Calu3 (cell line): ENCODE data around the gene COL26A1. TPM values are rescaled to one million over a fixed set of nuclear protein-coding genes. Genes with fewer than 3 reads are reported as not detected.

Source experiments
- BruUV-seq: library from RNA; stranded (reverse); fragments of 400-500 nt; replicated peaks from 2 replicates; lab custom pipeline; 2021; lab: Mats Ljungman, UMichigan
- CTCF ChIA-PET: fragments of 300-600 bp; sonication (Branson Sonifier 250); formaldehyde crosslinking; loops from one replicate; lab custom pipeline; 2022; ENCODE audit warnings: antibody characterized with exemption; lab: Charles Lee
- DNase-seq: peaks from one replicate; pipeline ENCODE4 v3.0.0; 2022
- H3K27ac Mint-ChIP-seq: one replicate; pipeline ENCODE4 v1.8.0; 2022; ENCODE audit warnings: mixed read lengths; ENCODE audit not compliant: unreplicated experiment
- H3K27me3 Mint-ChIP-seq: one replicate; pipeline ENCODE4 v1.8.0; 2022; ENCODE audit warnings: mixed read lengths; ENCODE audit not compliant: unreplicated experiment
- H3K36me3 Mint-ChIP-seq: one replicate; pipeline ENCODE4 v1.8.0; 2022; ENCODE audit warnings: mild to moderate bottlenecking, moderate library complexity, mixed read lengths; ENCODE audit not compliant: insufficient read depth, unreplicated experiment
- H3K4me1 Mint-ChIP-seq: one replicate; pipeline ENCODE4 v1.8.0; 2022; ENCODE audit warnings: mild to moderate bottlenecking, low read depth, mixed read lengths; ENCODE audit not compliant: unreplicated experiment
- H3K4me3 Mint-ChIP-seq: one replicate; pipeline ENCODE4 v1.8.0; 2022; ENCODE audit warnings: mild to moderate bottlenecking, low read depth, moderate library complexity, mixed read lengths; ENCODE audit not compliant: unreplicated experiment
- H3K9me3 Mint-ChIP-seq: one replicate; pipeline ENCODE4 v1.8.0; 2022; ENCODE audit warnings: low read depth, mixed read lengths; ENCODE audit not compliant: unreplicated experiment
- intact Hi-C: fragments of 100-400 bp; cut with micrococcal nuclease; formaldehyde crosslinking; loops from one replicate; pipeline ENCODE4 v1.10.0; 2022; ENCODE audit not compliant: unreplicated experiment
- total RNA-seq: library from RNA; stranded (reverse); gene quantifications from 2 replicates; pipeline ENCODE4 v1.2.3, GENCODE V29; 2022
- TF ChIP-seq, protein P1 (sequence below): fragments of 200-600 bp; IDR thresholded peaks from one replicate; pipeline ENCODE4 v1.8.0; 2022; ENCODE audit warnings: antibody characterized with exemption; ENCODE audit not compliant: unreplicated experiment

Gene COL26A1
- total RNA-seq, 1 experiment from 2014 or later = not detected

DNA sequence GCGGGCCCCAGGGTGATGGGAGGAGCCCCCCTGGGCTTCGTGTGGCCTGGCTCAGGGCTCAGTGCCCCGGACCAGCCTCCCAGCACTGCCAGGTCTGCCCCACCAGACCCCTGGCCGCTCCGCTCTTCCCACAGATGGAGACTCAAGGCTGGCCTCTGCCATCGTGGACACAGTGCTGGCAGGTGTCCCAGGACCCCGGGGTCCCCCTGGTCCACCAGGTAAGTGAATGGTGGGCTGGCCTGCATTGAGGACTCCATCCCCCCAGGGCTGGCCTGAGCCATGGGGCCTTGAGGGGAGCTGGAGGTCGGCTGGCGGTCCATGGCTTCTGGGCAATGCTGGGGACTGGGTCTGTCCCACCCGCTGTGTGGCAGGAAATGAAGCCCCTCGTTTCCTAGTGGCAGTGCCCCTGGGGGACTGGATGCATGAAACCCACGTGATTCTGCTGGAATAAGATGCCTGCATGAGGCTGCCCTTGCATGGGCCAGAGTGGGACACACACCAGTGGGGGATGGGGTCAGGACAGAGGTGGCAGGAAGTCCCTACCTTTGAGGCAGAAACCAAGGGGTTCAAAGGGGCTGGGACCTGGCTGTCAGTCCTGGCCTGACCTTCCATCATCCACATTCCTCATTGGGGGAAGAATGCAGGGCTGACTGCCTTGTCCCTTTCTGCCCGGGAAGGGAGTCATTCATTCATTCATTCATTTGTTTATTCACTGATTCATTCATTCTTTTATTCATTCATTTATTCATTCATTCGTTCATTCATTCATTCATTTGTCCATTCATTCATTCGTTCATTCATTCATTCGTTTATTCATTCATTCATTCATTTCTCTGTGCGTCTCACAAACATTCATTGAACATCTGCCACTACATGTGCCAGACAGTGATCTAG, 184.6 kb downstream of the COL26A1 start:
- TF ChIP-seq, protein P1, sequence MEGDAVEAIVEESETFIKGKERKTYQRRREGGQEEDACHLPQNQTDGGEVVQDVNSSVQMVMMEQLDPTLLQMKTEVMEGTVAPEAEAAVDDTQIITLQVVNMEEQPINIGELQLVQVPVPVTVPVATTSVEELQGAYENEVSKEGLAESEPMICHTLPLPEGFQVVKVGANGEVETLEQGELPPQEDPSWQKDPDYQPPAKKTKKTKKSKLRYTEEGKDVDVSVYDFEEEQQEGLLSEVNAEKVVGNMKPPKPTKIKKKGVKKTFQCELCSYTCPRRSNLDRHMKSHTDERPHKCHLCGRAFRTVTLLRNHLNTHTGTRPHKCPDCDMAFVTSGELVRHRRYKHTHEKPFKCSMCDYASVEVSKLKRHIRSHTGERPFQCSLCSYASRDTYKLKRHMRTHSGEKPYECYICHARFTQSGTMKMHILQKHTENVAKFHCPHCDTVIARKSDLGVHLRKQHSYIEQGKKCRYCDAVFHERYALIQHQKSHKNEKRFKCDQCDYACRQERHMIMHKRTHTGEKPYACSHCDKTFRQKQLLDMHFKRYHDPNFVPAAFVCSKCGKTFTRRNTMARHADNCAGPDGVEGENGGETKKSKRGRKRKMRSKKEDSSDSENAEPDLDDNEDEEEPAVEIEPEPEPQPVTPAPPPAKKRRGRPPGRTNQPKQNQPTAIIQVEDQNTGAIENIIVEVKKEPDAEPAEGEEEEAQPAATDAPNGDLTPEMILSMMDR = no peak
- Mint-ChIP-seq H3K4me1 (no peaks in the 10 kb centered on the region), H3K36me3 (peaks cover 5% of the 10 kb centered on the region), H3K4me3 (no peak overlapping the region), H3K27ac (no peak overlapping the region), H3K27me3 (peaks cover 8% of the 10 kb centered on the region), H3K9me3 (no peaks in the 10 kb centered on the region)
- DNase-seq = no peak
- intact Hi-C loops = loop anchor here (10.0 kb wide), 1 partner anchor 138 kb away; no protein-coding TSS in a partner anchor
- BruUV-seq = no TSS peak
- CTCF ChIA-PET = interaction anchor here (0.8 kb wide), 1 partner anchor 51 kb away, joined by 3 read pairs; no protein-coding TSS in a partner anchor

DNA sequence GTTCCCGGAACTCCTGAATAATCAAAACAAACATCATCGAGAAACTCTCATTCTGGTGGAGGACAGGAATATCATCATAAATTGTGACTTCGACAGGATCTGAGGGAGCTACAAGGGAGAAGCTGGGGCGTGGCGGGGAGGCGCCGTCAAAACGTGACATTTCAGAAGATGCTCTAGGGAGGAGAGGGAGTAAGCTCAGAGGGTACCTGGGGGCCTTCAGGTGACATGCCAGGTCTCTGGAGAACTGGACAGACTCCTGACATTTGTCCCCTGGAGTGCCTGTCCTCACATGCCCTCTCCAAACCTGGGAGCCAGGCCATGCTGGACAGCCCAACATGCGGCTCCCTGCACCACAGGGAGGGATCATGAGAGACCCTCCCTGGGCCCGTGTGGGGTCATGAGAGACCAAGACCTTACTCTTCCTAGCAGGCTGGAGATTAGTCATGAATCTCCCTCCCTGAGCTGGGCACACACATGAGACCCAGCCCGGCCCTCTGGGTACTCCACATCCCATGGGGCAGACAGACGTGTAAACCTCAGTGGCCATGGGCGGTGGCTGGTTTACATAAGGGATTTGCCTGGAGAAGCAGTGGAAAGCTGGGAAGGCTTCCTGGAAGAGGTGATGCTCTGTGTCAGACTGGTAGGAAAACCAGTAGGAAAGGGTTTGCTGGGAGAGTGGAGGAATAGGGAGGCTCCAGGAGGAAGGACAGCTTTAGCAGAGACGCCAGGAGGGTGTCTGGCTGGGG, 185.4 kb downstream of the COL26A1 start:
- Mint-ChIP-seq H3K4me3 (no peak overlapping the region), H3K36me3 (peaks cover 5% of the 10 kb centered on the region), H3K9me3 (no peaks in the 10 kb centered on the region), H3K27me3 (peaks cover 11% of the 10 kb centered on the region), H3K27ac (no peak overlapping the region), H3K4me1 (no peaks in the 10 kb centered on the region)
- BruUV-seq = no TSS peak
- intact Hi-C loops = loop anchor here (10.0 kb wide), 1 partner anchor 137 kb away; no protein-coding TSS in a partner anchor
- TF ChIP-seq, protein P1 = no peak
- CTCF ChIA-PET = interaction anchor here (0.8 kb wide), 1 partner anchor 50 kb away, joined by 3 read pairs; no protein-coding TSS in a partner anchor
- DNase-seq = no peak

DNA sequence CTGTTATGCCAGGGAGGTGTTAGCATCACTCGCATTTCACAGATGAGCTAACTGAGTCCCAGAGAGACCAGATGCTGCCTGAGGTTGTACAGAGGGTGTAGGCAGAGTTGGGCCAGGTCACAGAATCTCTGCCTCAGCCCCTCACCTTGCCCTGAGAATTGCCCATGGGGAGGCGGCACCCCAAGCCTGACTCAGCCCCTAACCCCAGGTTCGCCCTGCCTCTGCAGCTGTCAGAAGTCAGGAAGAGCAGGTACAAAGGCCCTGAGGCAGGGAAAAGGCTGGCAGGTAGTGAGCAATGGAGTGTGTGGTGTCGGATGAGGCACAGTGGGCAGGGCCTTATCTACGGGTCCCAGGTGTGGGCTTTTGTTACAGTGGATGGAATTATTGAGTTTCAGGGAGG, 187.1 kb downstream of the COL26A1 start:
- no peak for DNase-seq
- H3K9me3 Mint-ChIP-seq = no peaks in the 10 kb centered on the region
- TF ChIP-seq, protein P1 = no peak
- H3K27ac Mint-ChIP-seq = no peak overlapping the region
- BruUV-seq = no TSS peak
- peaks cover 5% of the 10 kb centered on the region for H3K36me3 Mint-ChIP-seq
- no peak overlapping the region for H3K4me3 Mint-ChIP-seq
- H3K4me1 Mint-ChIP-seq = no peaks in the 10 kb centered on the region
- H3K27me3 Mint-ChIP-seq = peaks cover 27% of the 10 kb centered on the region
- CTCF ChIA-PET = no interaction called here
- intact Hi-C loops = loop anchor here (10.0 kb wide), 1 partner anchor 135 kb away; no protein-coding TSS in a partner anchor

DNA sequence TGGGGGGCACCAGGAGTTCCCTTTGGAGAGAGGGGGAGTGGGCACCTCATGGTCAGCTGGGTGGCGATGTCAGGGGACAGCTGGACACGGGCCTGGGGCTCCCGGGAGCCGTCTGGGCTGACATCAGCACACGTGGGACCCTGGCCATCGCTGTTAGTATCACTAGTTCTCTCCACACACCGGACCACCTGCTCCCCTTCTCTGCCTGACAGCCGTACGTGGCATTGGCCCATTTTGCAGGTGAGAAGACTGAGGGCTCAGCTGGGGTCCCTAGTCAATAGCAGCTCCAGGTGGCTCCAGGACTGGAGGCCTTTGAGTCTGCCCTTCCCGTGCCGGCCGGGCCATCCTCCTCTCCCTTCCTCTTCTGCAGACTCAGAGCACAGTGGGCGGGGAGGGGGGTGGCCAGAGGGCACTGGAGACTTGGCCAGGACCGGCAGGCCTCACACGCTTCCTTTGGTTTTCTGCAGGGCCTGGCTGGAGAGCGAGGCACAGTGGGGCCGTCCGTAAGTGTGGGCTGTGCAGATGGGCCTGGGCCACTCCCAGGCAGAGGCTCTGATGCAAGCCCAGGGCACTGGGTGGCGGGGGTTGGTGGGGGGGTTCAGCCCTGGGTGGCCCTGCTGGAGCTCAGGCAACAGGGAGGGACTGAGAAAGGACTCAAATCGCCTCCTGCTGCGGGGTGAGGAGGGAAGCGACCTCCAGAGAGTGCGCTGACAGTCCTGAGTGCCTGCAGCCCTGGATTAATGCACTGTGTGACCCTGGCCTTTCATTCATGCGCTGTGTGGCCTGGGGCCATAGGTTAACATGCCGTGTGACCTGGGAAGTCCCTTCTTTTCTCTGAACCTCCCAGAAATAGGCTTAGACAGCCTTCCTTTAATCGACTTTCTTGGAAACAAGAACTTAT, 188.2 kb downstream of the COL26A1 start:
- H3K4me3 Mint-ChIP-seq = no peak overlapping the region
- H3K36me3 Mint-ChIP-seq = peaks cover 5% of the 10 kb centered on the region
- H3K4me1 Mint-ChIP-seq = no peaks in the 10 kb centered on the region
- no peaks in the 10 kb centered on the region for H3K9me3 Mint-ChIP-seq
- TF ChIP-seq, protein P1 = no peak
- H3K27ac Mint-ChIP-seq = no peak overlapping the region
- DNase-seq = no peak
- intact Hi-C loops = no loop called here
- BruUV-seq = no TSS peak
- H3K27me3 Mint-ChIP-seq = peaks cover 39% of the 10 kb centered on the region
- CTCF ChIA-PET = no interaction called here
